GM12891 (cell line): Measurements from ENCODE around the gene DKC1.

Experiments used
- POLR2A ChIP-seq: IDR thresholded peaks from 2 replicates; pipeline ENCODE4 v1.6.1; 2011; ENCODE audit warnings: low read depth, low read length, control low read depth
- POLR2AphosphoS5 ChIP-seq: IDR thresholded peaks from 2 replicates; pipeline ENCODE4 v1.6.1; 2011; ENCODE audit warnings: low read depth, low read length, control low read depth

DNA sequence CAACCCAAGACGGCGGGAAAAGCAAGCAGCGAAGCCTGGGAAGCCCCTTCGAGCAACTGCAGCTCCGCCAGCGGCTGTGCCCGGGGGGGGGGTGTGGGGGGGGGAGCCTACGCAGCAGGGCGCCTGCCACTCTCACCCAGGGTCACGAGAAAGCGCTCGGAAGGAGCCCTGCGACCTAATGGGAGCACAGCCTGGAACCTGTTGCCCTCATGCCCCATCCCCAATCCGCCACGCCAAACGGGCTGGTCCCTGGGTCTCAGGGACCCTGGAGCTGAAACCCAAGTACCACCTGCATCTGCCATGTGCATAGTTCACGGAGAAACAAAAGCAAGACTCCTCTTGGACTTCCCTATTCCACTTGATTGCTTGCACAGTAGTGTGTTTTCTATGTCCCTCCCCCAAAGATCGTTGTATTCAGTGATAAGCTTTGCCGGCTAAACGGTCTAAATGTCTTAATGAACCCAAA is 11.4 kb upstream of the DKC1 start:
- TF ChIP-seq POLR2AphosphoS5 (no peak), POLR2A (no peak)
